Neutrophil (primary cell): Measurements from ENCODE around the gene CYP4F3.

Experiments
- H3K27ac ChIP-seq: fragments of 200-600 bp; sonication (generic); 2 replicates; pipeline ENCODE4 v1.5.1; 2016; ENCODE audit warnings: mild to moderate bottlenecking, moderate library complexity
- H3K27me3 ChIP-seq: fragments of 200-600 bp; sonication (generic); 2 replicates; pipeline ENCODE4 v1.6.0; 2016; ENCODE audit warnings: mild to moderate bottlenecking
- H3K36me3 ChIP-seq: fragments of 200-600 bp; sonication (generic); 2 replicates; pipeline ENCODE4 v1.5.1; 2017
- H3K4me1 ChIP-seq, 2 experiments: fragments of 200-600 bp in 1 of 2; sonication (generic) in 1 of 2; 1 replicate in 1 of 2; 2 replicates in 1 of 2; pipeline versions ENCODE4 v1.5.1 to v1.6.1; 2013 to 2016; ENCODE audit warnings: low read depth in 1 of 2, low read length in 1 of 2, mild to moderate bottlenecking in 1 of 2, moderate library complexity in 1 of 2; ENCODE audit not compliant: control insufficient read depth in 1 of 2, insufficient read depth in 1 of 2
- H3K4me3 ChIP-seq, 2 experiments: fragments of 200-600 bp in 1 of 2; sonication (generic) in 1 of 2; 1 replicate in 1 of 2; 2 replicates in 1 of 2; pipeline ENCODE4 v1.5.1; 2013 to 2016; ENCODE audit warnings: low read depth in 1 of 2, low read length in 1 of 2, mild to moderate bottlenecking in 1 of 2, moderate library complexity in 1 of 2
- H3K9me3 ChIP-seq: fragments of 200-600 bp; sonication (generic); 2 replicates; pipeline ENCODE4 v1.5.1; 2016
- CTCF ChIP-seq: fragments of 200-600 bp; sonication (generic); IDR thresholded peaks from 2 replicates; pipeline ENCODE4 v1.5.1; 2016; ENCODE audit warnings: antibody characterized with exemption

Gene CYP4F3

GRCh38 chr19:15683411-15683810 is 42.7 kb downstream of the CYP4F3 start:
- Histone ChIP-seq H3K4me1 (no peaks in the 10 kb centered on the region), H3K9me3 (no peaks in the 10 kb centered on the region), H3K36me3 (peaks cover 94% of the 10 kb centered on the region), H3K27me3 (peaks cover 3% of the 10 kb centered on the region), H3K4me3 (no peak overlapping the region), H3K27ac (no peak overlapping the region)
- no peak for TF ChIP-seq CTCF

- peaks cover 3% of the 10 kb centered on the region for H3K27me3 ChIP-seq
- no peaks in the 10 kb centered on the region for H3K9me3 ChIP-seq
- H3K36me3 ChIP-seq: peaks cover 80% of the 10 kb centered on the region
- H3K27ac ChIP-seq: no peak overlapping the region
- no peak for TF ChIP-seq CTCF
- no peaks in the 10 kb centered on the region for H3K4me1 ChIP-seq
- no peak overlapping the region for H3K4me3 ChIP-seq
Measured at GRCh38 chr19:15684828-15685227, 44.1 kb downstream of the CYP4F3 start.

GRCh38 chr19:15696654-15697194 is 56.0 kb downstream of the CYP4F3 start:
- TF ChIP-seq CTCF: no peak
- Histone ChIP-seq H3K4me3 (no peak overlapping the region), H3K9me3 (no peaks in the 10 kb centered on the region), H3K4me1 (no peaks in the 10 kb centered on the region), H3K27me3 (no peaks in the 10 kb centered on the region), H3K27ac (no peak overlapping the region), H3K36me3 (peaks cover 37% of the 10 kb centered on the region)

- H3K4me3 ChIP-seq: no peak overlapping the region
- no peak for TF ChIP-seq CTCF
- peaks cover 25% of the 10 kb centered on the region for H3K36me3 ChIP-seq
- H3K27me3 ChIP-seq: no peaks in the 10 kb centered on the region
- no peak overlapping the region for H3K27ac ChIP-seq
- H3K4me1 ChIP-seq: peaks cover 5 to 9% of the 10 kb centered on the region in 2 experiments
- H3K9me3 ChIP-seq: no peaks in the 10 kb centered on the region
Measured at GRCh38 chr19:15701757-15702533, 61.2 kb downstream of the CYP4F3 start.

GRCh38 chr19:15702534-15702930 is 61.8 kb downstream of the CYP4F3 start:
- TF ChIP-seq CTCF: peak; percentile 20

More at GRCh38 chr19:15702534-15702930, 61.8 kb downstream of the CYP4F3 start:
- no peaks in the 10 kb centered on the region for H3K27me3 ChIP-seq
- peaks cover 19% of the 10 kb centered on the region for H3K36me3 ChIP-seq
- H3K4me3 ChIP-seq: no peak overlapping the region
- H3K27ac ChIP-seq: no peak overlapping the region
- H3K4me1 ChIP-seq: peaks cover 5 to 9% of the 10 kb centered on the region in 2 experiments
- H3K9me3 ChIP-seq: no peaks in the 10 kb centered on the region
